Sigmoid colon (tissue), 7 donors: ENCODE results near the gene QTRT2. TPM values are rescaled to one million over a fixed set of nuclear protein-coding genes. Genes with fewer than 3 reads are reported as not detected.

Experiments used
- DNase-seq: peaks from one replicate; pipeline ENCODE4 v3.0.0-alpha.2; 2019
- H3K27ac ChIP-seq, 4 donors: fragments of 200-600 bp; sonication (generic); one replicate each; pipeline ENCODE4 v1.5.1; 2016 to 2019; ENCODE audit warnings: mild to moderate bottlenecking in 1 of 4
- H3K27me3 ChIP-seq, 3 donors: fragments of 200-600 bp; sonication (generic); one replicate each; pipeline ENCODE4 v1.5.1; 2019; ENCODE audit warnings: mild to moderate bottlenecking in 1 of 3
- H3K36me3 ChIP-seq, 4 donors: fragments of 200-600 bp; sonication (generic); one replicate each; pipeline ENCODE4 v1.5.1; 2016 to 2019
- H3K4me1 ChIP-seq, 4 donors: fragments of 200-600 bp; sonication (generic); one replicate each; pipeline ENCODE4 v1.5.1; 2017 to 2019
- H3K4me3 ChIP-seq, 4 donors: fragments of 200-600 bp; sonication (generic); one replicate each; pipeline ENCODE4 v1.5.1; 2017 to 2019; ENCODE audit warnings: mild to moderate bottlenecking in 2 of 4, moderate library complexity in 1 of 4
- H3K9me3 ChIP-seq, 4 donors: fragments of 200-600 bp in 3 of 4; sonication (generic) in 3 of 4; one replicate each; pipeline versions ENCODE4 v1.5.1 to v1.6.1; 2013 to 2019
- CTCF ChIP-seq, 4 experiments: fragments of 450-650 bp in 3 of 4; fragments of 200-600 bp in 1 of 4; IDR thresholded peaks; one replicate each; pipeline ENCODE4 v1.5.1; 2016 to 2019; ENCODE audit warnings: antibody characterized with exemption in 4 of 4, mild to moderate bottlenecking in 3 of 4, moderate library complexity in 2 of 4
- EP300 ChIP-seq, 4 donors: sonication (generic); formaldehyde crosslinking; IDR thresholded peaks; one replicate each; pipeline ENCODE4 v1.6.1; 2017; ENCODE audit warnings: antibody characterized with exemption in 4 of 4
- POLR2A ChIP-seq, 2 donors: fragments of 450-650 bp; IDR thresholded peaks; one replicate each; pipeline ENCODE4 v1.6.1; 2016; ENCODE audit warnings: antibody characterized with exemption in 2 of 2, mild to moderate bottlenecking in 2 of 2, moderate library complexity in 2 of 2
- POLR2AphosphoS5 ChIP-seq, 4 donors: sonication (generic); formaldehyde crosslinking; IDR thresholded peaks; one replicate each; pipeline ENCODE4 v1.6.1; 2017; ENCODE audit warnings: antibody characterized with exemption in 4 of 4
- WGBS, 2 donors: extraction: QIAGEN DNeasy Blood & Tissue Kit; methylation state at CpG; one replicate each; pipeline ENCODE4 v1.1.7; 2013; 5-methylcytosine and 5-hydroxymethylcytosine counted together
- intact Hi-C: fragments of 100-400 bp; cut with DNase I; formaldehyde crosslinking; loops from one replicate; pipeline ENCODE4 v1.15.1; 2023
- polyA plus RNA-seq, 3 donors: library from polyadenylated mRNA; stranded (reverse); fragments of 200-250 nt; gene quantifications; one replicate each; pipeline ENCODE4 v1.2.3, GENCODE V29; 2013
- total RNA-seq, 4 donors: library from RNA; depleted of rRNA; stranded (reverse); fragments of >200 nt; gene quantifications; one replicate each; pipeline ENCODE4 v1.1.0, GENCODE V29; 2016
- donor health status: healthy with polysubstance abuse.
- donor health status: Bipolar disorder and iron deficiency.
- donor health status: healthy.

Gene QTRT2
- total and polyA plus RNA-seq, 7 donors: 5.8 to 17.5 (median 10.2) TPM

DNA sequence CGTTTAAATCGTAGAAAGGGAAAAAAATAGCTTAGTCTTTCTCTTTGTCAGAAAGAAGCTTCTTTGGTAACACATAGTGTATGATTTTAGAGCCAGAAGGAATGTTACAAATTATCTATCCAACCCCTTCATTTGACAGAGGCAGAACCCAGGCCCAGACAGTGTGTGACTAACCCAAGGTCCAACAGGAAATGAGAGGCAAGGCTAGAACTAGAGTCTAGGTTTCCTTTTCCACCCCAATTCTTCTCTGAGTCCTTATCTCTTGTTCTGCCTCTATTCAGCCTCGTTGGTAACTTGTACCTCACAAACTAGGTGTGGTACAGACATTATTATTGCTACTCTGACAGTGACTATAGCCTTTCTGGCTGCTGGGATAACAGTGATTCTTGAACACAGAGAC, 39.3 kb downstream of the QTRT2 start:
- Histone ChIP-seq H3K4me3 (no peak overlapping the region), H3K9me3 (no peaks in the 10 kb centered on the region), H3K4me1 (no peaks in the 10 kb centered on the region), H3K27ac (no peak overlapping the region), H3K36me3 (no peaks in the 10 kb centered on the region), H3K27me3 (no peaks in the 10 kb centered on the region)
- TF ChIP-seq POLR2AphosphoS5 (IDR thresholded peaks at IDR 0.05): no peak
- TF ChIP-seq CTCF (IDR thresholded peaks at IDR 0.05): no peak
- no peak for TF ChIP-seq EP300 (IDR thresholded peaks at IDR 0.05)
- TF ChIP-seq POLR2A (IDR thresholded peaks at IDR 0.05): no peak
- intact Hi-C loops: no loop called here
- DNase-seq: no peak
- 63 to 71% methylated on average over 3 of the region's 3 CpGs for WGBS, 2 donors

DNA sequence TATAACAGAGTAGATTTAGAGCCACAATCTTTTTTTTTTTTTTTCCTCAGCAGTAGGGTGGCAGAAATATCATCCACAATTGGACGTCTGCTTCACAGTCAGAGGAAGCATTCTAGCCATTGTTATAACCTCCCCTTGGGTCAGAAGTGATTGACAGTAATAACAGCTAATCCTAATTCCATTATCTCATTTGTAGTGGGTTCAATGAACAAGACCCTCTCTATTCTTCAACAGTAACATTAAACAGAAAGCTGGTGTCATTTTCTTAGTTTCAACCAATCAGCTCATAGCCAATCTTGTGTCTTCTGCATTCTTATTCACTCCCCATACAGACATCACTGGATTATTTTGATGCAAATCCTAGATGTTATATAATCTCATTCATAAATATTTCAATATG, 44.6 kb downstream of the QTRT2 start:
- Histone ChIP-seq H3K4me3 (no peak overlapping the region), H3K4me1 (no peaks in the 10 kb centered on the region), H3K27ac (no peak overlapping the region), H3K27me3 (no peaks in the 10 kb centered on the region), H3K36me3 (no peaks in the 10 kb centered on the region), H3K9me3 (no peaks in the 10 kb centered on the region)
- intact Hi-C loops: no loop called here
- WGBS, 2 donors: 56 to 79% methylated on average over 1 of the region's 1 CpG
- no peak for DNase-seq
- TF ChIP-seq POLR2A (IDR thresholded peaks at IDR 0.05) (no peak), POLR2AphosphoS5 (IDR thresholded peaks at IDR 0.05) (no peak), CTCF (IDR thresholded peaks at IDR 0.05) (no peak)

- no peak for TF ChIP-seq POLR2AphosphoS5 (IDR thresholded peaks at IDR 0.05)
- no peak for TF ChIP-seq EP300 (IDR thresholded peaks at IDR 0.05)
- no peak for TF ChIP-seq CTCF (IDR thresholded peaks at IDR 0.05)
- TF ChIP-seq POLR2A (IDR thresholded peaks at IDR 0.05): no peak
- Histone ChIP-seq H3K36me3 (no peaks in the 10 kb centered on the region), H3K27me3 (no peaks in the 10 kb centered on the region), H3K9me3 (no peaks in the 10 kb centered on the region), H3K4me3 (no peak overlapping the region), H3K4me1 (no peaks in the 10 kb centered on the region), H3K27ac (no peak overlapping the region)
- DNase-seq: no peak
- WGBS, 2 donors: 96% methylated on average over 27 of the region's 27 CpGs
- intact Hi-C loops: no loop called here
Measured at GRCh38 chr3:114103181-114103580, 46.6 kb downstream of the QTRT2 start.

DNA sequence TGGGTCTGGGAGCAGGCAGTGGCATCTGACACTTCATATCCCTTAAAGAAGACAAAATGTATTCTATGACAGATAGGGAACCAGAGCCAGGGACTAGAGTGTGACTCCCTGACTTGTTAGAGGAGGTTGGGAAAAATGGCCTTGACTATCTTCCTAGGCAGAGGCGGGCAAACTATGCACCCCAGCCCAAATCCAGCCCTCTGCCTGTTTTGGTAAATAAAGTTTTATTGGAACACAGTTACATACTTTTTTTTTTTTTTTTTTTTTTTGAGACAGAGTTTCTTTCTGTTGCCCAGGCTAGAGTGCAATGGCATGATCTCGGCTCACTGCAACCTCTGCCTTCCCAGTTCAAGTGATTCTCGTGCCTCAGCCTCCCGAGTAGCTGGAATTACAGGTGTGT, 47.3 kb downstream of the QTRT2 start:
- 93 to 94% methylated on average over 4 of the region's 4 CpGs for WGBS, 2 donors
- intact Hi-C loops: no loop called here
- no peaks in the 10 kb centered on the region for H3K27me3 ChIP-seq

More for the DNA sequence above, 47.3 kb downstream of the QTRT2 start:
- Histone ChIP-seq H3K4me3 (no peak overlapping the region), H3K4me1 (no peaks in the 10 kb centered on the region), H3K36me3 (no peaks in the 10 kb centered on the region), H3K27ac (no peak overlapping the region), H3K9me3 (no peaks in the 10 kb centered on the region)
- TF ChIP-seq POLR2A (IDR thresholded peaks at IDR 0.05) (no peak), EP300 (IDR thresholded peaks at IDR 0.05) (no peak), CTCF (IDR thresholded peaks at IDR 0.05) (no peak), POLR2AphosphoS5 (IDR thresholded peaks at IDR 0.05) (no peak)
- no peak for DNase-seq
